Measurements from ENCODE around the gene DCLK1.

DNA sequence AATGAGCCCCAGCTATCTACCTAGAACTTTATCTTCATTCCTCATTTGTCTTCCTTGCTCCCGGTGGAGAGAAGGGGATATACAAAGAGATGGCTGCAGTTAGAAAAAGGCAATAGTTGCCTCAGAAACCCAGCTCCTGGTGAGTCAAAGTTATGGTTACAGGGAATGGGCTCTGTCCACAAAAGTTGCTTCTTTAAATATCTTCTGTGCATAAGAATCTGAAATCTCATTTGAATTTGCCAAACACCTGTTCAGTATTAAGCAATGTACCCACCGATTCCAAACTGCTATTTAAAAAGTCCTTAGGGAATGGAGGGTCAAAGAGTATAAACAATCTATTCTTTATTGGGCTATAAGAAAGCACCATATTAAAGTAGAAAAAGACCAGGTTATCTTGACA lies 48.4 kb downstream of the DCLK1 start:
- TF ChIP-seq, protein P1, sequence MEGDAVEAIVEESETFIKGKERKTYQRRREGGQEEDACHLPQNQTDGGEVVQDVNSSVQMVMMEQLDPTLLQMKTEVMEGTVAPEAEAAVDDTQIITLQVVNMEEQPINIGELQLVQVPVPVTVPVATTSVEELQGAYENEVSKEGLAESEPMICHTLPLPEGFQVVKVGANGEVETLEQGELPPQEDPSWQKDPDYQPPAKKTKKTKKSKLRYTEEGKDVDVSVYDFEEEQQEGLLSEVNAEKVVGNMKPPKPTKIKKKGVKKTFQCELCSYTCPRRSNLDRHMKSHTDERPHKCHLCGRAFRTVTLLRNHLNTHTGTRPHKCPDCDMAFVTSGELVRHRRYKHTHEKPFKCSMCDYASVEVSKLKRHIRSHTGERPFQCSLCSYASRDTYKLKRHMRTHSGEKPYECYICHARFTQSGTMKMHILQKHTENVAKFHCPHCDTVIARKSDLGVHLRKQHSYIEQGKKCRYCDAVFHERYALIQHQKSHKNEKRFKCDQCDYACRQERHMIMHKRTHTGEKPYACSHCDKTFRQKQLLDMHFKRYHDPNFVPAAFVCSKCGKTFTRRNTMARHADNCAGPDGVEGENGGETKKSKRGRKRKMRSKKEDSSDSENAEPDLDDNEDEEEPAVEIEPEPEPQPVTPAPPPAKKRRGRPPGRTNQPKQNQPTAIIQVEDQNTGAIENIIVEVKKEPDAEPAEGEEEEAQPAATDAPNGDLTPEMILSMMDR (IDR thresholded peaks at IDR 0.05), result no peak
- TF ChIP-seq EP300 (IDR thresholded peaks at IDR 0.05; ENCODE audit: low read depth), result no peak
